ENCODE measurements around the gene KRTAP10-3.

The KRTAP10-3 gene

GRCh38 chr21:44544566-44544965 lies 14.0 kb downstream of the KRTAP10-3 start:
- no peak for DNase-seq

DNA sequence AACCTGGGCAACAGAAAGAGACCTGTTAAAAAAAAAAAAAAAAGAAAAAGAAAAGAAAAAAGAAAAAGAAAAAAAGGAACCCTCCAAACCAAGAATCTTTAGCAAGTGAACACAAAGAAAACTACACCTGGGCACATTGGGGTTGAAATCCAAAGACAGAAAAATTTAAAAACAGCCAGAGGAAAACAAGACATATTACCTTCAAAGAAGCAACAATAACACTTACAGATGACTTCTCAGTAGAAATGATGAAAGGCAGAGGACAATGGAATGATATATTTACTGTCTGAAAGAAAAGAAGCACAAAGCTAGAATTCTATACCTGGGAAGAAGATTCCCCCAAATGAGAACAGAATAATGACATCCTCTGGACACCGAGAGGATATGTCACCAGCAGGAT lies 15.9 kb downstream of the KRTAP10-3 start:
- DNase-seq = no peak

- no peak for DNase-seq
These were observed 17.8 kb downstream of the KRTAP10-3 start for GRCh38 chr21:44540741-44541288.

DNA sequence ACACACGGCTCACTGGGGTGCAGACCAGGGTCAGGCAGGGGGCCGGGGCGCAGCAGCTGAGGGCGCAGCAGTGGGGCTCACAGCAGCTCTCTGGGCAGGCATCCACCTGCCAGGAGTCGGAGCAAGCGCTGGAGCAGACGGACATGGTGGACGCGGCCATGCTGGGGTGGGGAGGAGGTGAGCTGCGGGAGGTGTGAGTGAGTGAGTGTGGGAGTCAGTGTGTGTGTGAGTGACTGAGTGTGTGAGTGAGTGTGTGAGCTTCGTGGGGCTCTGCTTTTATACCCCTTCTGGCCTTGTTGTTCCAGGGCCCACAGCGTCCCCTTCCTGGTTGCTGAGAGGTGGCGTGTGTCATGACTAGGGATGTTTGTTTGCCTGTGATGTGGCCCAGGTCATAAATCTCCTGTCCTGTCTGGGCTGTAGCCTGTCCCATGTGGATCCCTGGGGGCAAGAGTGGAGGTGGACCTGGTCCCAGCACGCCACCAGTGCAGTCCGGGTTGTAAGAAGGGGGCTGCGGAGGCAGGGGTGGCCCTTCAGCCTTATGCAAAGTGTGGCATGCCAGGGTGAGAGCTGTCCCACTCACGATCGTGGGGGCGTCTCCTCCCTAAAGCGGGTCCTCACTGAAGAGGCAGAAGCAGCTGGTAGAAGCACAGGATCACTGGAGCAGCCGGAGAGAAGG lies 18.5 kb downstream of the KRTAP10-3 start, which contains the start of gene KRTAP10-1:
Gene KRTAP10-1, minus strand, starts transcription at position 205 of the 676 bp plus-strand sequence. Its CDS starts 45 bp downstream, at position 160.
- DNase-seq = no peak

DNA sequence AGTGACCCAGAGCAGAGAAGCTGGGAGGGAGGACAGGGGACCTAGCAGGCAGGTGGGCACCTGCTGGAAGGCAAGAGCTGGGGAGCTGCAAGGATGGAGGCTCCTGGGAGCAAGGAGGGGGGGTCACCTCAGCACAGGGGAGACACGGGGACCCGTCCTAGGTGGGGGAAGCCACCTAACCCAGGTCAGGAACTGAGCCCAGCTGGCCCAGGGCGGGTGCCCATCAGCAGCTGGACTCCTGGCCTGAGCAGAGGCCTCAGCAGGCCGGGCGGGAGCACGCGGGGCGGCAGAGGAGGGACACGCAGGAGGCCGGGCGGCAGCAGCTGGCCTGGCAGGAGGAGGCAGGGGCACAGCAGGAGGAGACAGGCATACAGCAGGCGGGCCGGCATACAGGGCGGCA lies 19.5 kb downstream of the KRTAP10-3 start:
- DNase-seq = no peak

- DNase-seq = no peak
These were observed 20.4 kb downstream of the KRTAP10-3 start for GRCh38 chr21:44537930-44538911.

DNA sequence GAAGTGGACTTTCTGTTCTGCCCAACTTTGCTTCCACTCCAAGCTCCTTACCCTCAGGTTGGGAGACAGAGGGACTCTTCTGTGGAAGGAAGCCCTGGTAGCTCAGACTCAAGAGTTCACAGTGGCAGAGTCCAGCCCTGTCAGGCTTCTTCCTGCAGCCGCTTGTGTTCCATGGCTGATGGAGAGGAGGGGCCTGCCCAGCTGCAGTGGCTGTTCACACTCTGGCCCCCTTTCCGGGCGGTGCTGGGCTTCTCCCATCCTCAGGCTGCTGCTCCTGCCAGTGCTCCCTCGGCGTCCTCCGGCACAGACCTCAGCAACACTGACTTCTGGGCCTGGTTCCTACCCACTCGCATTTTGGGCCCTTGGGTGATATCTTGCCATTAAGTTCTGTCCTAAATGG lies 22.6 kb downstream of the KRTAP10-3 start:
- DNase-seq = no peak

DNA sequence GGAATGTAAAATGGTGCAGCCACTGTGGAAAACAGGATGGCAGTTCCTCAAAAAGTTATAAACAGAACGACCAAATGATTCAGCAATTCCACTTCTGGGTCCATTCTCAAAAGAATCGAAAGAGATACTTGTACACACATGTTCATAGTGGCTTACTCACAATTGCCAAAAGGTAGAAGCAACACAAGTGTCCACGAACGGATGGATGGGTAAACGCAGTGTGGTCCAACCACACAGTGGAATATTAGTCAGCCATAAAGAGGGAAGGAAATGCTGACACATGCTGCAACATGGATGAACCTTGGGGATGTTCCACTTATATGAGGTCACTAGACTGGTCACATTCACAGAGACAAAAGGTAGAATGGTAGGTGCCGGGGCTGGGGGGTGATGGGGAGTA lies 23.9 kb downstream of the KRTAP10-3 start:
- DNase-seq = no peak

- DNase-seq = no peak
These were observed 24.5 kb downstream of the KRTAP10-3 start for GRCh38 chr21:44533891-44534627.

DNA sequence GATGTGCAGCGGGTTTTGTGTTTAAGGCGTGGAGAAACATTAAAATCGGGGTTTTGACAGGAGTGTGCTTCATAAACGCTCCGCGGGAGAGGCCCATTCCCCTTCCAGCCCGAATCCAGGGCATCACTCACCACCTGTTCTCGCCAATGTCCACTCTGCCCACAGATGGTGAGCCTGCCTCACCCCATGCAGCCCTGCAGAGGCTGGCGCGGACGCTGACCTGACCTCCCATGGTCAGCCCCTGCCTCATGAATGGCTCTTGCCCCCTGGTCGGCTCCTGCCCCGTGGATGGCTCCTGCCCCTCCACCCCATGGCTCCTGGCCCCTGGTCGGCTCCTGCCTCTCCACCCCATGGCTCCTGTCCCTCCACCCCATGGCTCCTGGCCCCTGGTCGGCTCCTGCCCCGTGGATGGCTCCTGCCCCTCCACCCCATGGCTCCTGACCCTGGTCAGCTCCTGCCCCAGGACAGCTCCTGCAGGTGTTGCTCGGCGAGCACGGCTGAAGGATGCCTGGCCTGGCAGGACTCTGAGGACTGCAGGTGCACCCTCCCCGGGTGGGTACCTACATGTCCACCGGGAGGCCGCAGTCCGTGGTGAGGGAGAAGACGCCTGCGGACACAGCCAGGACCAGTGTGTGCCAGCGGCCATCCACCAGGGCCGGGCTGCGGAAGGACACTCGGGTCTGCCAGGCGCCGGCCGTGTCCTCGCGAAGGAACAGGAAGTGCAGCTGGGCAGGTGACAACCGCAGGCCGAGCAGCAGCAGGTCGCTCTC lies 25.3 kb downstream of the KRTAP10-3 start:
- no peak for DNase-seq

GRCh38 chr21:44532712-44533111 lies 25.9 kb downstream of the KRTAP10-3 start:
- DNase-seq = no peak

DNA sequence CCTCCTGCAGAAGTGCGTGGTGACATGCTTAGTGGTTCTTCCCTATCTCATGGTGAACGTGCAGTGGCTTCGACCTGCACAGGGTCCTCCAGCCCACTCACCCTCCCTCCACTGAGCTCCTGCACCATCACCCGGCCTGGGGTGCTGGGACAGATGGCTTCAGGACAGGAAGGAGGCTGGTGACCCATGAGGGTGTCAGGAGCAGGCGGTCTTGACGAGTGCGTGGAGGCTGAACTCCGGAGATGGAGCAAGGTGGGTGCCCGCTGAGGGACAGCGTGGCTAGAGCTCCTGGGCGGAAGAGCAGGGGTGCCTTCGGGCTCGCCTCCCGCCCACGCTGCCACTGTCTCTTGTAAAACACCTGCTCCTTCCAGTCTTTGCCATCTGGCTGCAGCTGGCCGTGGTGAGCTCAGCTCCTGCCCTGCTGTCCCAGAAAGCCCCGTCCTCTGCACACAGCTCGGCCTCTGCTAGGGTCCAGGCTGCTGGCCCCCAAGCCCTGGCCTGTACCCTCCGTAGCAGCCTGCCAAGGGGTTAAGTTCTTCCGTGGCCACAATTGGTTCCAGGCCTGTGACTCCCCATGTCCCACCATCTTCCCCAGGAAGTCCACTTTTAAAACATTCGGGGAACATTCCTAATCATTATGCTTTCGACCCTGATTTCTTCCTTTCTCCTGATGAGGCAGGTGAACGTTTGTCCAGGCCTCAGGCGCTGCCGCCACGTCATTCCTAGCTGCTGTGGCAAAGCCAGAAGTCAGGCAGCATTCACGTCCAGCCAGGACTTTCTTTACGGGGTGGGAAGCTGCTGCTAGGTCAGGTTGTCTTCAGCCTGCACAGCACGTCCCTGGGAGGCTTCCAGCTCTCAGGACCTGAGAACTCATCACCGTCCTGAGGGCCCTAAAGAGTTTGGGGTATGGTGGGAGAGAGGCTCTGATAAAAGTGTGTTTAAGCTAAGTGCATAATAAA lies 26.7 kb downstream of the KRTAP10-3 start:
- DNase-seq = no peak

DNA sequence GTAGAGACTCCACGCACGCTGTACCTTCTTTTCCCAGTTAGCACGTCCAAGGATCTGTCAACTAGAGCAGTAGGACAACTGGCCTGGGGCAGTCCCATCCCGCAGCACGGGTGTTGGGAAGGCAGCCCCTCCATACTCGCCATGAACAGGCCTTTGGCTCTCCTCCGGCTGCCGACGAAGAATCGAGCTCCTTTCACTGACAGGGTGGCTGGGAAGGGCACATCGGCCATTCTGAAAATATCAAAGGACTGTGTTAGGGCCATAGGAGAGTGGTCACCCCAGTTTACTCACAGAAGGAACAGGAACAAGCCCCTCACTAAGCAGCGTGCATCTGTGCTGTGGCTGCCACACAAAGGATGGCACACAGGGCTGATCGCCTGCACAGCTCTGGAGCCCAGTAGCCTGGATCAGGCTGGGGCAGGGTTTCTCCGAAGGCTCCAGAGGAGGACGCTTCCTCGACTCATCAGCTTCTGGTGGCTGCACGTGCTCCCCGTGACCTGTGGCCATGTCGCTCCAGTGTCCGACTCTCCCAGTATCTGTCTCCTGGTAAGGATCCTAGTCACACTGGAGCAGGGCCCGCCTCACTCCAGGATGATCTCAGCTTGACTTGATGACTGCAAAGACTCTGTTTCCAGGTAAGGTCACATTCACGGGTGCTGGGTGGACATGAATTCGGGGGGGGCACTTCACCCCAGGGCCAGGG lies 27.5 kb downstream of the KRTAP10-3 start:
- DNase-seq = no peak

- no peak for DNase-seq
These were observed 28.2 kb downstream of the KRTAP10-3 start for GRCh38 chr21:44530221-44530902.

DNA sequence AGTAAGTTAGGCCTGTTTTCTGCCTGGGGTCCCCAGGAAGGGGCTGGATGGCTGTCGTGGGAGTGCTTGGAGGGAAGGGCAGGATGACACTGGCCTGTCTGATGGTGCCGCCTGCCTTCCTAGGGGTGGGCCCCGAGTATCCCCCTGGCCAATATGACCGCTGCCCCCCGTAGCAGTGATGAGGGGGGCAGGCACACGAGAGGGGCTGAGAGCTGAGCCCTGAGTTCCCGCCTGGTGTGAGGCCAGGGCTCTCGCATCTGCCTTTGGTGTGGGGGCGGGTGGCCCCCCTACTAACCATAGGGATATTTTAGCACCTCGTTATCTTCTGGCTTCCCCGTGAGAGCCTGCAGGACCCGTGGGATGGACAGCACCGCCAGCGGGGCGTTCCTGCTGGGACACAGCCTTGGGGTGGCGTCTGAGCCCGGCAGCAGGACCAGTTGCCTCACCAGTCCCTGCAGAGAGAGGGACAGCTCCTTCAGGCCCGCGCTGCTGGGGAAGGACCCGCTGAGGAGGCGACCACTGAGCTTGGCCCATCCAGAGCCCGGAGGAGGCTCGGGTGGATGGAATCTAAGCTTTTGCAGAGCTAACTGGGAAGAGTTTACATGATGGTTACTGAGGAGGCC lies 29.0 kb downstream of the KRTAP10-3 start:
- no peak for DNase-seq

- DNase-seq = no peak
These were observed 29.6 kb downstream of the KRTAP10-3 start for GRCh38 chr21:44529011-44529421.

DNA sequence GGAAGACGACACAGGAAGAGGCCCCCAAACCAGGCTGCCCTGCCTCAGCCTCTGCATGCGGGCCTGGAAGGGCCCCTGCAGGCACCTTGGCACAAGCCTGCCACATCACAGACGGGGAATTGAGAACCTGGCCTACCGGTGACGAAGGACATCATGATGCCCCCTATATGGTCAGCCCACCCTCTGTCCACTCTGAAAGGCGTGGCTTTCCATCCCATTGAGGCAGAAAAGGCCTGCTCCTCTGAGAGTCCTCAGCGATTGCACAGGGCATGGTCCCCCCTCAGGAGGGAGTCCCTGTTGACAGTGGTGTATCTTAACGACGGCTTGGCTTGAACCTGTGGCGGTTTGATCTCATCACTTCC lies 30.0 kb downstream of the KRTAP10-3 start:
- DNase-seq = no peak

GRCh38 chr21:44527983-44528633 lies 30.5 kb downstream of the KRTAP10-3 start:
- DNase-seq = no peak
